Epithelial cell of proximal tubule (primary cell): Measurements from ENCODE around the gene PIM3. TPM values are rescaled to one million over a fixed set of nuclear protein-coding genes. Genes with fewer than 3 reads are reported as not detected.

Experiments used
- DNase-seq: peaks from one replicate; pipeline ENCODE4 v3.0.0-alpha.2; 2011; ENCODE audit warnings: low read depth
- H3K4me3 ChIP-seq: 2 replicates; pipeline ENCODE4 v1.5.1; 2011; ENCODE audit warnings: low read depth, mild to moderate bottlenecking, low read length
- total RNA-seq: library from RNA; depleted of rRNA; stranded (reverse); fragments of >200 nt; gene quantifications from 2 replicates; pipeline ENCODE4 v1.2.3, GENCODE V29; 2015
- TF ChIP-seq, protein P1 (sequence below): conservative IDR thresholded peaks from 2 replicates; pipeline ENCODE4 v1.5.1; 2012; ENCODE audit warnings: low read depth, mild to moderate bottlenecking, low read length

The PIM3 gene
- total RNA-seq, 1 donor from 2014 or later: 37.5 TPM

DNA sequence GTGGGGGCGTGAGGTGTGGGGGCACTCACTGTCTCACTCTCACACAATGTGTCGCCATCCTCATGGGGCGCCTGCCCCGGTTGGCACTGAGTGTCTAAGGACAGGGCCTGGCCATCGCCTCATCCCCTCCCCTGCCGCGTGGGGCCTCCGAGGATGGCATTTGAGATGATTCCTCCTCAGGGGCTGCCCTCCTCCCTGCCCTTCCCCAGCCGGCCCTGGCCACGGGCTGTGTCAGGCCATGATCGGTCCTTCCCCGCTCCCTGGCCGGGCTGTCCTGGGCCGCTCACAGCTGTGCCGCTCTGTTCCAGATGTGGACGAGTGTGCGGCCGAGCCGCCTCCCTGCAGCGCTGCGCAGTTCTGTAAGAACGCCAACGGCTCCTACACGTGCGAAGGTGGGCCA is 37.6 kb upstream of the PIM3 start:
- DNase-seq: no peak
- TF ChIP-seq, protein P1, sequence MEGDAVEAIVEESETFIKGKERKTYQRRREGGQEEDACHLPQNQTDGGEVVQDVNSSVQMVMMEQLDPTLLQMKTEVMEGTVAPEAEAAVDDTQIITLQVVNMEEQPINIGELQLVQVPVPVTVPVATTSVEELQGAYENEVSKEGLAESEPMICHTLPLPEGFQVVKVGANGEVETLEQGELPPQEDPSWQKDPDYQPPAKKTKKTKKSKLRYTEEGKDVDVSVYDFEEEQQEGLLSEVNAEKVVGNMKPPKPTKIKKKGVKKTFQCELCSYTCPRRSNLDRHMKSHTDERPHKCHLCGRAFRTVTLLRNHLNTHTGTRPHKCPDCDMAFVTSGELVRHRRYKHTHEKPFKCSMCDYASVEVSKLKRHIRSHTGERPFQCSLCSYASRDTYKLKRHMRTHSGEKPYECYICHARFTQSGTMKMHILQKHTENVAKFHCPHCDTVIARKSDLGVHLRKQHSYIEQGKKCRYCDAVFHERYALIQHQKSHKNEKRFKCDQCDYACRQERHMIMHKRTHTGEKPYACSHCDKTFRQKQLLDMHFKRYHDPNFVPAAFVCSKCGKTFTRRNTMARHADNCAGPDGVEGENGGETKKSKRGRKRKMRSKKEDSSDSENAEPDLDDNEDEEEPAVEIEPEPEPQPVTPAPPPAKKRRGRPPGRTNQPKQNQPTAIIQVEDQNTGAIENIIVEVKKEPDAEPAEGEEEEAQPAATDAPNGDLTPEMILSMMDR: no peak
- H3K4me3 ChIP-seq: no peak overlapping the region

- TF ChIP-seq, protein P1: peak; percentile 36
- no peak overlapping the region for H3K4me3 ChIP-seq
- no peak for DNase-seq
Measured at GRCh38 chr22:49923445-49923844, 37.1 kb upstream of the PIM3 start.

DNA sequence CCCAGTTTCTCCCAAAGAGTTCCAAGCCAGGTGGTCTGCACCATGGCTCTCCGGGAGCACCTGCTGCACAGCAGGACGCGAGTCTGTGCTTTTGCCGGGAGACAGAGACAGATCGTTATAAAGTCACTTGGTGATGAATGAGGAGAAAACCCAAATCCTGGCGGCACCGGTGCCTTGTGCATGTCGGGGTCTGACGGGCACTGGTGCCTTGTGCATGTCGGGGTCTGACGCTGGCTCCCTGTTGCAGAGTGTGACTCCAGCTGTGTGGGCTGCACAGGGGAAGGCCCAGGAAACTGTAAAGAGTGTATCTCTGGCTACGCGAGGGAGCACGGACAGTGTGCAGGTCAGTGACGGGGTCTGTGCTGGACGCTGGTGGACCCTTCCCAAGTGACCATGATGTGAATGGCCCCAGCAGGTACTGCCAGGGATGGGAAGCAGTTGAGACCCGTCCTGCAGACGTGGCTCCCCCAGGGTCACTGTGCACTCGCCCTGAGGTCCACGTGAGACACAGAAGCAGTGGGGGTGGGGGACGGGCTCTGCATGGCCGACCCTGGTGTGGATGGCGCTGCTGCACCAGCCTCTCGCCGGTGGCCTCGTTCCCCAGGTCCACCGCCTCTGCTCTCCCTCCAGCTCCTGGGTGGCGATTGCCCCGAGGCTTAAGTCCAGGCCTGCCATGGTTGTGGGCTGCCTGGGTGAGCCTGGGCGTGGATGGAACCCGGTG is 36.3 kb upstream of the PIM3 start:
- no peak overlapping the region for H3K4me3 ChIP-seq
- TF ChIP-seq, protein P1: no peak
- no peak for DNase-seq

GRCh38 chr22:49925525-49926128 is 34.9 kb upstream of the PIM3 start:
- no peak for DNase-seq
- TF ChIP-seq, protein P1: no peak
- H3K4me3 ChIP-seq: no peak overlapping the region

DNA sequence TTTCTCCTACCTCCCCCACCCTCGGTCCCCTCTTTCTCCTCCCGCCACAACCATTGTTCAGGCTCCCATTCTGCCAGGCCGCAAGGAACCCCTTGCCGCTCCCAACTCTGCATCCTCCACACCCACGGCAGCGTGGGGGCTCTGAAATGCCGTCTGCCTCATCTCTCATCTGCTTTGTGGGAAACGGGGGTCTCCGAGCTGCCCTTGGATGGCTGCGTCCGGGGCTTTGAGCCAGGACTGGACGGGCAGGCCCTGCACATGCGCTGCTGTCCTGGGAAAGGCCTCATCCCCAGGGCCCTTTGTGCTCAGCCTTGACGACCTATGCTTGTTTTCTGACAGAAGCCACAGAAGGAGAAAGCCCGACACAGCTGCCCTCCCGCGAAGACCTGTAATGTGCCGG is 33.7 kb upstream of the PIM3 start:
- no peak for DNase-seq
- no peak overlapping the region for H3K4me3 ChIP-seq

DNA sequence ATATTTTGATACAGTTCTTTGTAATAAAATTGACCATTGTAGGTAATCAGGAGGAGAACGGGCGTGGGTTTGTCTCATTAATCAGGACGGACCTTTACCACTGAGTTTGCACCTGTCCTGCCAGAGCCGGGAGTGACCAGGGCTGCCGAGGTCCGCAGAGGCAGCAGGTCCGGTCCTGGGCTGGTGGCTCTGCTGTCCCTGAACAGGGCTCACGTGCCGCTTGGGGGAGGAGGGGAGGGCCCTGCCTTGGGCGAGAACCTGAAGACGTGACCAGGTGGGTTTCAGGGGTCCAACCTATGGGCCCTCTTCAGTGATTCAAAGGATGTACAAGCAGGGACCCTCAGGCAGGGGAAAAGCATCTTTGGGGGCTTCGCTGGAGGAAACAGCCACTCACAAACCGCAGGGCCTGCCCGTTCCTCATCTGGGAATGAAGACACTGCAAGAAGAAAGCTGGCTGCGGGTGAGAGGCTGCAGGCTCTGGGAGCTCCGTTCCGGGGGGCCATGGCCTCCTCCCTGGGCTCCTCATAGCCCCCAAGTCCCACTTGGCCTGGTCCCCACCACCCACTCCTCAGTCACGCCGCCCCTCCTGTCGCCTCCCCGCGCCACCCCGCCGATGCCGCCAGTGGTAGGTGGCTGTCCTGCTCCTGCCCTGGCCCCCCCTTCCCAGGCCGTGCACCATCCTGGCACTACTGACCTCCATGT is 32.9 kb upstream of the PIM3 start:
- DNase-seq: no peak
- TF ChIP-seq, protein P1: no peak
- H3K4me3 ChIP-seq: no peak overlapping the region

More for the DNA sequence above, 33.7 kb upstream of the PIM3 start:
- TF ChIP-seq, protein P1: no peak
